OCI-M2 (cell line): ENCODE results near the gene SLFNL1.

Experiments
- DNase-seq: peaks from one replicate; lab custom pipeline; 2025; ENCODE audit not compliant: unreplicated experiment; lab: John Stamatoyannopoulos, UW

Gene SLFNL1

DNA sequence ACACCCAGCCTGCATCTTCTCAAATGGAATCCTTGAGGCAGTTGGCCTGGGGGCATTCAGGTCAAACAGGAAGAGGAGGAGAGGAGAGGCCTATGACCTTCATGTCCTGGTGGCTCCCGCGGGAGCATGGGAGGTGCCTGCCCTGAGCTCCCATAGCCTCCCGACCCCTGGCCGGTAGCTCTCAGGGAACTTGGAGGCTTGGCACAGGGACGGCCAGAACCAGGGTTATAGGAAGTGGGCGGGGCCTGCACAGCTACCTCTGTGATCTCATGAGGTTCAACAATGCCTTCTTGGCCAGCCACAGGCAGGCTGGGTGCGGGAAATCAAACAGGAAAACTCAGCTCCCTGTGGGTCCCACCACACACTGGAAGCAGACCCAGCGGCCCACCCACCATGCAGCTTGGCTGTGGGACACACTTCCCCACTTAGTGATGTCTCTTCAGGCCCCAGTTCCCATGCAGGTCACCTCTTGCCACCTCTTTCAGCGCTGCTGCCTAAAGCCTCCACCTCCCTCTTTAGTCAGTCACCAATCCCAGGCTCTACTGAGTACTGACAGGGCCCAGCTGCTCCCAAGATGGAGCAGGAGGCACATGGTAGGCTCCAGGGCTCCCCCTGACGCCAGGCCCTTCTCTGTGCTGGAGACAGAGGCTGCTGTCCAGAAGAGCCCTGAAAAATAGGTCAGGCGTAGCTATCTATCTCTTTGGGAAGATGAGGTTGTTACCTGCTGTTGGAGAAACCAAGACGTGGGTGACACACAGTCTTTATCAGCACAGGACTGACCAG lies at the start of gene SLFNL1:
Gene SLFNL1 (minus strand): TSS at position 200 of the 783 bp plus-strand sequence. CDS start 1,065 bp downstream, outside the sequence.
- no peak for DNase-seq

GRCh38 chr1:41056907-41057306 lies 35.4 kb upstream of the SLFNL1 start:
- DNase-seq, result no peak

DNA sequence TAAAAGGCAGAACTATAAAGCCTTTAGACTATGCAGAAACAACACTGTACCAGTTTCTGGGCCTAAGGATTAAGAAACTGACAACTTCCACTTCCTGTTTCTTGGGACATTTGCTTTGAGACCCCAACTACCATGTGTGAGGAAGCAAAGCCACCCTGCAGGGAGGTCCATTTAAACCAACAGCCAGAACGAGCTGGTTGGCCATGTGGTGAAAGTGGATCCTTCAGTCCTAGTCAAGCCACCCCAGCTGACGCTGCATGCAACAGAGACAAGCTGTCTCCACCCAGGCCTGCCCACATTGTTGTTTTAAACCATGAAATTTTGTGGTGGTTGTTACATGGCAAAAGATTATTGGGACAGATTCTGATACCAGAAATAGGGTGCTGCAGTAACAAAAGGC lies 31.8 kb upstream of the SLFNL1 start:
- DNase-seq, result no peak

DNA sequence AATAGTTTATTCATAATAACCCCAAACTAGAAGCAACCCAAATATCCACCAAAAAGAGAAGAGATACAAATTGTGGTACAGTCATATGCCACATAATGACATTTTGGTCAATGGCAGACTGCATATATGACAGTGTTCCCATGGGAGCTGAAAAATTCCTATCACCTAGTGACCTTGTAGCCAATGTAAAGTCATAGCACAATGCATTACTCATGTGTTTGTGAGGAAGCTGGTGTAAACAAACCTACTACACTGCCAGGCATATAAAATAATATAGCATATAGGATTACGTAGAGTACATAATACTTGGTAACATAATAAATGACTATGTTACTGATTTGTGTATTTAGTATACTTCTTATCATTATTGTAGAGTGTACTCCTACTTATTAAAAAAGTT lies 29.5 kb upstream of the SLFNL1 start:
- no peak for DNase-seq

DNA sequence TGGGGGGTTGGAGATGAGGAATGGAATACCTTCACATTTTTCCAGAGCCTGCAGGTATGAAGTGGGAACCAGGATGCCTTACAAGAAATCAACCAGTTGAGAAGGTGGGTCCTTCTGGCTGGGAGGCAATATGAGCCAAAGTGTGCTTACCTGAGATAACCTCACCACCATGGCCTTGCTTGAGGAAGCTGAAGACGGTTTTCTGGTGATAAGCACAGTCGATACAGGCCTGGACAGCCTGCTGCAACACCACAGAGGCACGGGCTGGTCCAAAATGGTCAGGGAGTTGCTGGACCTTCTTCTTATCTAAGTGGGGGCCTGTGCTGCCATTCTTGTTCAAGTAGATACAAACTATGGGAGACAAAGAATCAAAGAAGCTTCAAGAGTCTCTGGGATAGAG lies 27.0 kb upstream of the SLFNL1 start:
- DNase-seq, result no peak

DNA sequence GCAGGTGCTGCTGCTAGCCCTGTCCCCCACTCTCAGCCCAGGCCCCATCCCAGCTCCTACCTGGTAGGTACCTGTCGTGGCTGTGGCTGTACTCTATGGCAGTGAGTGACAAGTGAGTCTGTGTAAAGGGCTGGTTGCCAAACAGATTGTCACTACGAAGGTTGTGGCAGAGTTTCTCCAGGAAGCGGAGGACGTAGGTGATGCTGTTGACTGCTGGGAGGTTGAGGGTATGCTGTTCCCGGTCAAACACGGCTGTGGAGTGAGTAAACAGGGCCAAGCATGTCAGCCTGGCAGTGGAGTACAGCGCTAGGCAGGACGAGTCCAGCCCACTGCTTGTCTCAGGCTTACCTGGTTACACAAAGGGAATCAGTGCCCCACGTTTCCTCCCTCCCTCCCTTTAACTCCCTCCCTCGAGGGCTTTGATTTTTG lies 24.8 kb upstream of the SLFNL1 start:
- no peak for DNase-seq

GRCh38 chr1:41045740-41046139 lies 24.2 kb upstream of the SLFNL1 start:
- DNase-seq, result no peak

DNA sequence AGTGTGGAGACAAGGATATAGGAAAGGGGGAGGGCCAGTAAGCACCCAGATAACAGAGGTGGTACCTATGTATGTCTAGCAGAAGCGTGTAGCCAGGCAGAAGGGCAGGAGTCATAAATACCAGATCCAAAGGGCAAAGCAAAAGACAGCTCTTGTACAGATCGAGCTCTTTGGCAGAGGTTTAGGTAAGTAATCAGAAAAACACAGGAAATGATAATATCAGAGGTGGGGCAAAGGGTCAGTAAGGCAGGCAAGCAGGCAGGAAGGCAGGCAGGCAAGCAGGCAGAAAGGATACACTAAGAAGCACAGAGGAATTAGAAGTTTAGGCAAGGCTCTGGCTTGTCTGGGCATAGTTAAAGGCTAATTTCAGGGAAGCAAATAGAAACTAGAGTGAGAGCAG lies 22.7 kb upstream of the SLFNL1 start:
- no peak for DNase-seq

DNA sequence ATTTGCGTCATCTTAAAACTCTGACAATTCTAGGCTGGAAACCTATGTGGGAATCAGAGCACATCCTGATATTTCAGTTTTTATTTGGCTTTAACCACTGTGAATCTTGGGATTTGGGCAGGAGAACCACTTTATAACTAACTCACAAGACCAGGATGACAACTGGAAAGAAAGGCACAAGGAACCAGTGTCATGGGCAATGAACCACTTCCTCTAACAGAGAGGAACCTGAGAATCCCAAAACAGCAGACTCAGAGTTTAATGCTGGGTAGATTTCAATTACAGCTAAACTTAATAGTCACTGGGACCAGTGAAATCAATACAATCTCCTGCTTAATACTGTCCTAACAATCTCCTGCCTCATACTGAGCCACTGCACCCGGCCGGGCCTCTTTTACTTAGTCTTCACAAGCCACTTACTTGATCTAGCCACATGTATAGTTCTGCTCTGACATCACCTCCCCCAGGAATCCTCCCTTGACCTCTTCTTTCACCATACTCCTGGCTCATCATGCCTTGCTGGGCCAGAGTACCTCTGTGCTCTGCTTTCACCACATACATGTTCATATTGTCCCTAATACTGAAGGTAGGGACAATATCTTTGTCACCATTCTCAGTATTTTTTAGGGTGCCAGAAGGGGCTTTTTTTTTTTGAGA lies 20.2 kb upstream of the SLFNL1 start:
- DNase-seq, result no peak

- DNase-seq, result no peak
Measured at GRCh38 chr1:41038110-41038509, 16.6 kb upstream of the SLFNL1 start.

DNA sequence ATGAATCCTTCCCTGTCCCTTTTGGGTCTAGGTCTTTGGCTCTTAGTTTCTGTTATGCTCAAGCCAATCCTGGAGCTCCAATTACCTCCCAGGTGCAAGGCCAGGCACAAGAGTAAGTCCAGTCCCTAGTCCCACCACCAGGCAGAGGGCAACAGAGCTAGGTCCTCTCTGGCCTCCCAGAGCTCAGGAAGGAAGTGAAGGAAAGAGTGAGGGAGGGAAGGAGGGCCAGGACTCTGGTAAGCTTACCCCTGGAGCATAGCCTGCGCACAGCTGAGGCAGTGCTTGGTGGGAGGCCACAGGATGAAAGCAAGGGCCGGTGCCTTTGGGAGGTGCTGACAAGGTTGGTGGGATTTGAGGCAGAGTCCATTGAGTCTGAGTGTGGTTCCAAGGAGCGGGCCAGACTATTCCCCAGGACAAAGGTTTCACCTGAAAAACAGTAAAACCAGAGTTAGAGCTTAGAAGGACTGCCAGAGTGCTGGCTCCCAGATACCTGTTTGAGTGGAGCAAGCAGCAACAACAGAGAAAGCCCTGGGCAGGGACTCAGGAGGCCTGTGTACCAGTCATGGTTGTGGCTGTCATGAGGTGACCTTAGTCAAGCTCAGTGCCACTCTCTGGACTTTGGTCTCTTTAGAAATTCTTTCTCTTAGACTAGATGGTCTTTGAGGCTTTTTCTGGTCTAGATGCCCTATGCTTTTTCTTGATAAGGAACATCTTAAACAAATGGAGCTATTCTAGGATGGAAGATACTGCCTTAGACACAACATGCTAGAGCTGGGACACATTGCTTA lies 15.8 kb upstream of the SLFNL1 start:
- DNase-seq, result no peak

DNA sequence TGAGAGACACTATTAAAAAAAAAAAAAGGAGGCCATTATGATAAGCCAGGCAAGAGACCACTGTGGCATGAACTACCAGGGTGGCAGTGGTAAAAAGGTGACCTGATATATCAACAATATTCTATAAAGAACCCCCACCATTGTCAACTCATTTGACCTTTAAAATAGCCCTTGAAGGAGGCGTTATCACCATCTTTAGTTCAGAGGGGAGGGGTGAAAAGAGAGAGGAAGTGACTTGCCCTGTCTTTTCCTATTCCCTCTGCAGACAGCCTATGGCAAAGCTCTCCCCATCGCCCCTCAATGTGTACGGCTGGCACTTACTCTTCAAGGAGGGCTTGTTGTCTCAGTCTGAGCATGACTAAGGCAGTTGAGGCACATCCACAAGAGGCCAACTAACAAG lies 11.7 kb upstream of the SLFNL1 start:
- no peak for DNase-seq

- DNase-seq, result no peak
Measured at GRCh38 chr1:41032147-41032546, 10.6 kb upstream of the SLFNL1 start.

DNA sequence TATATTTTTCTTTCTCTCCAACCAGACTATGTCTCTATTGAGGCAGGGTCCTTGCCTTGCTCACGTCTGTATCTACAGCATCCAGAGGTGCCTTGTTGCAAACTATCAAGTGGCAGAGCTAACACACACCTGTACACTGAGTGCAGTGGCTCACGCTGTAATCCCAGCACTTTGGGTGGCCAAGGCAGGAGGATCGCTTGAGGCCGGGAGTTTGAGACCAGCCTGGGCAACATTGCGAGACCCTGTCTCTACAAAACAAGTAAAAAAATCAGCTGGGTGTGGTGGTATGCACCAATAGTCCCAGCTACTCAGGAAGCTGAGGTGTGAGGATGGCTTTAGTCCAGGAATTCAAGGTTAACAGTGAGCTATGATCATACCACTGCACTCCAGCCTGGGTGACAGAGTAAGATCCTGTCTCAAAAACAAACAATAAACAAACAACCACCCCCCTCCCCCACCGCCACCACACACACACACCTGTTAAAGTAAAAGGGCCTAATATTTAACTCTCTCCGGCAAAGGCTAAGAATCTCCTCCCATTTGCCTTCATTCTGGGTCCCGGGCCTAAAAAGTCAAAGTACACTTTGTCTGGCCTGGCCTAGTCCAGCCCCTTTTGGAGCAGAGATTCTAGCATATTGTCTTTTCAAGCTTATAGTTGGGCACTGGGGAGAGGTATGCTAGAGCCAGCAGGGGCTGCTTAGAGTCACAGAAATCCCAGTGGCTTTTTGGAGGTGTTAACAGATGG lies 9.5 kb upstream of the SLFNL1 start:
- DNase-seq, result no peak

GRCh38 chr1:41028034-41028642 lies 6.6 kb upstream of the SLFNL1 start:
- no peak for DNase-seq

- DNase-seq, result no peak
Measured at GRCh38 chr1:41025979-41026819, 4.7 kb upstream of the SLFNL1 start.

GRCh38 chr1:41024953-41025352 lies 3.4 kb upstream of the SLFNL1 start:
- no peak for DNase-seq

- no peak for DNase-seq
Measured at GRCh38 chr1:41023279-41023990, 1.9 kb upstream of the SLFNL1 start.

GRCh38 chr1:41022424-41022823 lies 899 bp upstream of the SLFNL1 start:
- no peak for DNase-seq
